HCT116 (cell line): ENCODE measurements around the gene RPTOR.

Experiments used
- CTCF ChIP-seq, 3 experiments: fragments of 200-600 bp in 1 of 3; sonication (generic) in 1 of 3; IDR thresholded peaks in 2 of 3; conservative IDR thresholded peaks in 1 of 3; 2 replicates each; pipeline ENCODE4 v1.5.1; 2012 to 2017; ENCODE audit warnings: low read depth in 2 of 3, low read length in 2 of 3, antibody characterized with exemption in 1 of 3, borderline replicate concordance in 1 of 3, control low read depth in 1 of 3, mild to moderate bottlenecking in 1 of 3, mixed read lengths in 1 of 3, mixed run types in 1 of 3, moderate library complexity in 1 of 3; ENCODE audit not compliant: insufficient read depth in 1 of 3
- POLR2A ChIP-seq: IDR thresholded peaks from 2 replicates; pipeline ENCODE4 v1.7.0; 2011; ENCODE audit warnings: borderline replicate concordance; ENCODE audit not compliant: insufficient read depth, insufficient read length; ENCODE audit errors: extremely low read depth
- SRF ChIP-seq: IDR thresholded peaks from 2 replicates; pipeline ENCODE4 v1.6.1; 2012; ENCODE audit warnings: low read depth
- ZNF274 ChIP-seq: fragments of 200-500 bp; sonication (Bioruptor generic); IDR thresholded peaks from 2 replicates; pipeline ENCODE4 v1.6.1; 2014; ENCODE audit warnings: mild to moderate bottlenecking, low read depth, low read length, inconsistent platforms

GRCh38 chr17:80631142-80632045, 86.8 kb downstream of the RPTOR start:
- no peak for TF ChIP-seq ZNF274
- TF ChIP-seq CTCF (IDR thresholded peaks at IDR 0.05 in 2 of 3, conservative IDR thresholded peaks at IDR 0.05 in 1 of 3; ENCODE audit: borderline replicate concordance in 1 of 3, insufficient read depth in 1 of 3, low read depth in 2 of 3, low read length in 2 of 3) = no peak
- no peak for TF ChIP-seq SRF
- no peak for TF ChIP-seq POLR2A
